Measurements from ENCODE around the gene ATP8A2.
"Not testable (repeated sequence)": the region's sequence is repeated elsewhere in the genome, so short reads cannot be mapped to it uniquely, and the experiment has no call there.

ATP8A2 gene

DNA sequence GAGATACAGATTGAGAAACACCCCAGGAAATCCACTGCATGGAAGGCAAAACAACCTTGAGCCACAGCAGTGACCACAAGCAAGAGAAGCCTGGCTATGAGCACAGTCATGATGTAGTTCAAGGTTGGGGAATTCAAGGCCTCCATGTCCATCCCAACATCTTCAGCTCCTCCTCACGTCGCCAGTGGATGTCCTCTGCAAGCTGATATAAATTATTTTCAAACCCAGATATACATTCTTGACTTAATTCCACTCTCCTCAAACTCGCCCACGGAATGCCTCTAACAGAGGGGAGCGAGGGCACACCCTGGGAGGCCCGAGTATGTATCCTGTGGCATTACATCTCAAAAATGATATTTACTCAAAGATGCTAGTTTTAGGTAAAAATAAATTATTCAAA is 574.5 kb downstream of the ATP8A2 start:
- Histone ChIP-seq H3K36me3 (ENCODE audit: control insufficient read depth in 2 of 2, insufficient read depth in 2 of 2, low read length in 2 of 2) (no peaks in the 10 kb centered on the region), H3K27me3 (ENCODE audit: control insufficient read depth in 1 of 2, insufficient read depth in 2 of 2, low read length in 2 of 2) (no peaks in the 10 kb centered on the region), H3K9me3 (ENCODE audit: control insufficient read depth in 2 of 2, low read length in 2 of 2) (no peaks in the 10 kb centered on the region), H3K4me1 (ENCODE audit: control insufficient read depth, insufficient read depth, low read length) (peaks cover 7% of the 10 kb centered on the region), H3K4me3 (ENCODE audit: low read length in 2 of 2) (no peak overlapping the region), H3K9ac (ENCODE audit: low read length in 2 of 2) (no peak overlapping the region), H3K27ac (ENCODE audit: low read length) (no peak overlapping the region)

- H3K9me3 ChIP-seq (ENCODE audit: control insufficient read depth in 2 of 2, low read length in 2 of 2), result no peaks in the 10 kb centered on the region
- H3K36me3 ChIP-seq (ENCODE audit: control insufficient read depth in 2 of 2, insufficient read depth in 2 of 2, low read length in 2 of 2), result no peaks in the 10 kb centered on the region
- no peak overlapping the region for H3K9ac ChIP-seq (ENCODE audit: low read length in 2 of 2)
- H3K4me3 ChIP-seq (ENCODE audit: low read length in 2 of 2), result no peak overlapping the region
- peaks cover 7% of the 10 kb centered on the region for H3K4me1 ChIP-seq (ENCODE audit: control insufficient read depth, insufficient read depth, low read length)
- H3K27ac ChIP-seq (ENCODE audit: low read length), result no peak overlapping the region
- H3K27me3 ChIP-seq (ENCODE audit: control insufficient read depth in 1 of 2, insufficient read depth in 2 of 2, low read length in 2 of 2), result no peaks in the 10 kb centered on the region
Measured at GRCh38 chr13:25948910-25949309, 577.1 kb downstream of the ATP8A2 start.

DNA sequence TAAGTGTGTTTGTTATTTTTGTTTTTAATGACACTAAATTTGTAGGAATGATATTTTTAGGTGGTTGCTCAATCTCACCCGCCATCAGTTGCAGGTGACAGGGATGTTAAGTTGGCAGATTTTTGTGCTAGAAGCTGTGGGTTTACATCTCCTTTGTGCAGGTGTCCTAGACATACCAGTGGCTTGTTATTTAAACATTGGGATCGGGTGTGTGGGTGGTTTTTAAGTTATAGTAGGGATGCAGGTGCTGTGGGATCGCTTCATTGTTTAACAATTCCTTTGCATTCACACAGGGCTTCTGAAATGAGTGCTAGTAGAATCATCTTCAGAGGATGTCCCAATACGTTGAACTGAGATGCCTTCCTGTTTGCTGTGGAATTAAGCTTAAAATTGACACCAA is 580.1 kb downstream of the ATP8A2 start:
- H3K4me1 ChIP-seq (ENCODE audit: control insufficient read depth, insufficient read depth, low read length), result no peaks in the 10 kb centered on the region

DNA sequence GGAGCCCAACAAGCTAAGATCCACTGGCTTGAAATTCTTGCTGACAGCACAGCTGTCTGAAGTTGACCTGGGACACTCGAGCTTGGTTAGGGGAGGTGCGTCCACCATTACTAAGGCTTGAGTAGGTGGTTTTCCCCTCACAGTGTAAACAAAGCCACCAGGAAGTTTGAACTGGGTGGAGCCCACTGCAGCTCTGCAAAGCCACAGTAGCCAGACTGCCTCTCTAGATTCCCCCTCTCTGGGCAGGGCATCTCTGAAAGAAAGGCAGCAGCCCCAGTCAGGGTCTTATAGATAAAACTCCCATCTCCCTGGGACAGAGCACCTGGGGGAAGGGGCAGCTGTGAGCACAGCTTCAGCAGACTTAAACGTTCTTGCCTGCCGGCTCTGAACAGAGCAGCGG is 582.3 kb downstream of the ATP8A2 start:
- H3K4me3 ChIP-seq (ENCODE audit: low read length in 2 of 2); H3K27me3 ChIP-seq (ENCODE audit: control insufficient read depth in 1 of 2, insufficient read depth in 2 of 2, low read length in 2 of 2); H3K36me3 ChIP-seq (ENCODE audit: control insufficient read depth in 2 of 2, insufficient read depth in 2 of 2, low read length in 2 of 2); H3K9ac ChIP-seq (ENCODE audit: low read length in 2 of 2); H3K4me1 ChIP-seq (ENCODE audit: control insufficient read depth, insufficient read depth, low read length); H3K9me3 ChIP-seq (ENCODE audit: control insufficient read depth in 2 of 2, low read length in 2 of 2); H3K27ac ChIP-seq (ENCODE audit: low read length): not testable (repeated sequence)

More for the DNA sequence above, 580.1 kb downstream of the ATP8A2 start:
- no peaks in the 10 kb centered on the region for H3K27me3 ChIP-seq (ENCODE audit: control insufficient read depth in 1 of 2, insufficient read depth in 2 of 2, low read length in 2 of 2)
- H3K9ac ChIP-seq (ENCODE audit: low read length in 2 of 2), result no peak overlapping the region
- H3K27ac ChIP-seq (ENCODE audit: low read length), result no peak overlapping the region
- no peaks in the 10 kb centered on the region for H3K36me3 ChIP-seq (ENCODE audit: control insufficient read depth in 2 of 2, insufficient read depth in 2 of 2, low read length in 2 of 2)
- H3K4me3 ChIP-seq (ENCODE audit: low read length in 2 of 2), result no peak overlapping the region
- no peaks in the 10 kb centered on the region for H3K9me3 ChIP-seq (ENCODE audit: control insufficient read depth in 2 of 2, low read length in 2 of 2)

DNA sequence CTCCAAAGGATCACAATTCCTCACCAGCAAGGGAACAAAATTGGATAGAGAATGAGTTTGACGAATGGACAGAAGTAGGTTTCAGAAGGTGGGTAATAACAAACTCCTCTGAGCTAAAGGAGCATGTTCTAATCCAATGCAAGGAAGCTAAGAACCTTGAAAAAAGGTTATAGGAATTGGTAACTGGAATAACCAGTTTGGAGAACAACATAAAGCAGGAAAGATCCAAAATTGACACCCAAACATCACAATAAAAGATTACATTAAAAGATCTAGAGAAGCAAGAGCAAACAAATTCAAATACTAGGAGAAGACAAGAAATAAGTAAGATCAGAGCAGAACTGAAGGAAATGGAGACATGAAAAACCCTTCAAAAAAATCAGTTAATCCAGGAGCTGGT is 583.2 kb downstream of the ATP8A2 start:
- not testable (repeated sequence) for H3K27me3 ChIP-seq (ENCODE audit: control insufficient read depth in 1 of 2, insufficient read depth in 2 of 2, low read length in 2 of 2); H3K9me3 ChIP-seq (ENCODE audit: control insufficient read depth in 2 of 2, low read length in 2 of 2); H3K4me1 ChIP-seq (ENCODE audit: control insufficient read depth, insufficient read depth, low read length); H3K4me3 ChIP-seq (ENCODE audit: low read length in 2 of 2); H3K36me3 ChIP-seq (ENCODE audit: control insufficient read depth in 2 of 2, insufficient read depth in 2 of 2, low read length in 2 of 2); H3K9ac ChIP-seq (ENCODE audit: low read length in 2 of 2); H3K27ac ChIP-seq (ENCODE audit: low read length)

DNA sequence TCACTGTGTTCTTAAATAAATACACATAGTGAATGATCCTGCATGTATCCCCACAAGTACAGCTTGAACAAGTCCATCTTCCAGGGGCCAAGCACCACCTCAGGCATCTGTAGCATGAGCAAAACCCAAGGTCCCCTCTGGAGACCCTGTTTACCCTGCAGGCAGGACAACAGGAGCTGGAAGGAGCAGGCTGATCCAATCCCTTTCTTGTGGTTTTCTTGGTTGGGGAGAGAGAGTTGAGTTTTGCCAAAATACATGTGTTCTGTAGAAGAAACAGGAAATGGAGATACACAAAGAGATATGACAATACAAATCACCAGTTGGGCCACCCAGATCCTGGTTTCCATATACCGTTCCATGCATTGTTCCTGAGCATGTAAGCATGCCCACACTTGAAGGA is 587.2 kb downstream of the ATP8A2 start:
- Histone ChIP-seq H3K4me3 (ENCODE audit: low read length in 2 of 2) (no peak overlapping the region), H3K4me1 (ENCODE audit: control insufficient read depth, insufficient read depth, low read length) (no peaks in the 10 kb centered on the region), H3K27ac (ENCODE audit: low read length) (no peak overlapping the region), H3K27me3 (ENCODE audit: control insufficient read depth in 1 of 2, insufficient read depth in 2 of 2, low read length in 2 of 2) (no peaks in the 10 kb centered on the region), H3K9ac (ENCODE audit: low read length in 2 of 2) (no peak overlapping the region), H3K36me3 (ENCODE audit: control insufficient read depth in 2 of 2, insufficient read depth in 2 of 2, low read length in 2 of 2) (no peaks in the 10 kb centered on the region), H3K9me3 (ENCODE audit: control insufficient read depth in 2 of 2, low read length in 2 of 2) (no peaks in the 10 kb centered on the region)

- Histone ChIP-seq H3K36me3 (ENCODE audit: control insufficient read depth in 2 of 2, insufficient read depth in 2 of 2, low read length in 2 of 2) (no peaks in the 10 kb centered on the region), H3K9me3 (ENCODE audit: control insufficient read depth in 2 of 2, low read length in 2 of 2) (no peaks in the 10 kb centered on the region), H3K9ac (ENCODE audit: low read length in 2 of 2) (no peak overlapping the region), H3K4me3 (ENCODE audit: low read length in 2 of 2) (no peak overlapping the region), H3K4me1 (ENCODE audit: control insufficient read depth, insufficient read depth, low read length) (no peaks in the 10 kb centered on the region), H3K27ac (ENCODE audit: low read length) (no peak overlapping the region), H3K27me3 (ENCODE audit: control insufficient read depth in 1 of 2, insufficient read depth in 2 of 2, low read length in 2 of 2) (no peaks in the 10 kb centered on the region)
Measured at GRCh38 chr13:25961294-25961693, 589.5 kb downstream of the ATP8A2 start.

- Histone ChIP-seq H3K9me3 (ENCODE audit: control insufficient read depth in 2 of 2, low read length in 2 of 2) (no peaks in the 10 kb centered on the region), H3K4me3 (ENCODE audit: low read length in 2 of 2) (no peak overlapping the region), H3K36me3 (ENCODE audit: control insufficient read depth in 2 of 2, insufficient read depth in 2 of 2, low read length in 2 of 2) (no peaks in the 10 kb centered on the region), H3K9ac (ENCODE audit: low read length in 2 of 2) (no peak overlapping the region), H3K27me3 (ENCODE audit: control insufficient read depth in 1 of 2, insufficient read depth in 2 of 2, low read length in 2 of 2) (no peaks in the 10 kb centered on the region), H3K27ac (ENCODE audit: low read length) (no peak overlapping the region), H3K4me1 (ENCODE audit: control insufficient read depth, insufficient read depth, low read length) (no peaks in the 10 kb centered on the region)
Measured at GRCh38 chr13:25963674-25964073, 591.9 kb downstream of the ATP8A2 start.

DNA sequence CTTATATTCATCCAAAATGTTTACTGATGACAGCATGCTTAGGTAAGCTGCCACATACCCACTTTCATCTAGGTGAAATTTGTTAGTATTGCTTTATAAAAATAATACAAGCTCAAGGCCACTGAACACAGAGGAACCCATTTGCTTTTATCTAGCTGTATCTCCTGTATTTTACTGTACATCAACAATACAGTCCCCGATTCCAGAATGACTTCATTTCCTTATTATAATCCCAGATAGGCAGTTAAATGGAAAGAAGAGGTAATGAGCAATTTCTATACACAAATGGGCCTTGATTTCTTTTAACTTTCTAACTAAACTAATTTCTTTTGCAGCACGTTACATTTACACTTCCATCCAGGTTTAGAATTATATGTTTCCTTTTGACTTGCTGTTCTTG is 593.8 kb downstream of the ATP8A2 start:
- no peaks in the 10 kb centered on the region for H3K36me3 ChIP-seq (ENCODE audit: control insufficient read depth in 2 of 2, insufficient read depth in 2 of 2, low read length in 2 of 2)
- no peaks in the 10 kb centered on the region for H3K27me3 ChIP-seq (ENCODE audit: control insufficient read depth in 1 of 2, insufficient read depth in 2 of 2, low read length in 2 of 2)
- no peak overlapping the region for H3K9ac ChIP-seq (ENCODE audit: low read length in 2 of 2)
- no peak overlapping the region for H3K4me3 ChIP-seq (ENCODE audit: low read length in 2 of 2)
- H3K27ac ChIP-seq (ENCODE audit: low read length), result no peak overlapping the region
- H3K4me1 ChIP-seq (ENCODE audit: control insufficient read depth, insufficient read depth, low read length), result no peaks in the 10 kb centered on the region
- H3K9me3 ChIP-seq (ENCODE audit: control insufficient read depth in 2 of 2, low read length in 2 of 2), result no peaks in the 10 kb centered on the region

DNA sequence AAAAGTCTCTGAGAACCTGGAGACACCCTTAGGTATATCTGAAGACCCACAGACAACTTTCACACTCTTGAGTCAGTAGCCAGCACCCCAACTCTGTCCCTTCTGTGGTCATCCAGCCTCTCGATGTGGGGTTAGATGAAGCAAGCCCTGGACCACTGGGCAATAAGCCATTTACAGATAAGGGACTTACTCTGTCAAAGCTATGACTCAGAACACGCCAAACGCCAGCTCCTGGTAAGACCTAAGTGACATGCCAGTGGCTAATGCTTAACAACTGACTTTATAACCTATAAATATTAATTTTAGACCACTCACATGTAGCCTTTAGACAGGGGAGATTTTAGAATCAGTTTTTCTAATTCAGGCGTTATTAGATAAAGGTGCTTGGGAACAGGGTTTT is 594.3 kb downstream of the ATP8A2 start:
- H3K36me3 ChIP-seq (ENCODE audit: control insufficient read depth in 2 of 2, insufficient read depth in 2 of 2, low read length in 2 of 2), result no peaks in the 10 kb centered on the region
- H3K27ac ChIP-seq (ENCODE audit: low read length), result no peak overlapping the region
- H3K9me3 ChIP-seq (ENCODE audit: control insufficient read depth in 2 of 2, low read length in 2 of 2), result no peaks in the 10 kb centered on the region
- no peak overlapping the region for H3K4me3 ChIP-seq (ENCODE audit: low read length in 2 of 2)
- no peaks in the 10 kb centered on the region for H3K4me1 ChIP-seq (ENCODE audit: control insufficient read depth, insufficient read depth, low read length)
- H3K9ac ChIP-seq (ENCODE audit: low read length in 2 of 2), result no peak overlapping the region
- H3K27me3 ChIP-seq (ENCODE audit: control insufficient read depth in 1 of 2, insufficient read depth in 2 of 2, low read length in 2 of 2), result no peaks in the 10 kb centered on the region

DNA sequence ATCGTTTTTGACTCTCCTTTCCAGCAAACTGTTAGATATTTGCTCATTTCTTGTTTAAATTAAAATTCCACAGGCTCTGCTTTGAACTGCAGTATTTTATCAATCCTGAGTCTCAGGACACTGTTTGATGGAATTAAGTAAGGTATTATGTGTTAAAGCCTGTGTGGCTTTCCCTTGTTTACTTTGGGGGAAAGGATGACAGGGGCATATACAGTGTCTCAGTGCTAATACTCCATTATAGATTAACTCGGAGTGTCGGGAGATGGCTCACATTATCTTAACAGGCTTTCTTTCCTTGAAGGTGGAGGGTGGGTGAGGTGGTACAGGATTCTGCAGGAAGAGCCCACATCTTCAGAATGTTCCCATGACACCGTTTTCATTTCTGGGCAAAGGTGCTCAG is 595.4 kb downstream of the ATP8A2 start:
- Histone ChIP-seq H3K9me3 (ENCODE audit: control insufficient read depth in 2 of 2, low read length in 2 of 2) (no peaks in the 10 kb centered on the region), H3K4me3 (ENCODE audit: low read length in 2 of 2) (no peak overlapping the region), H3K27ac (ENCODE audit: low read length) (no peak overlapping the region), H3K27me3 (ENCODE audit: control insufficient read depth in 1 of 2, insufficient read depth in 2 of 2, low read length in 2 of 2) (no peaks in the 10 kb centered on the region), H3K4me1 (ENCODE audit: control insufficient read depth, insufficient read depth, low read length) (no peaks in the 10 kb centered on the region), H3K9ac (ENCODE audit: low read length in 2 of 2) (no peak overlapping the region), H3K36me3 (ENCODE audit: control insufficient read depth in 2 of 2, insufficient read depth in 2 of 2, low read length in 2 of 2) (no peaks in the 10 kb centered on the region)

GRCh38 chr13:25971047-25971446 is 599.3 kb downstream of the ATP8A2 start:
- H3K27ac ChIP-seq (ENCODE audit: low read length), result no peak overlapping the region
- no peaks in the 10 kb centered on the region for H3K4me1 ChIP-seq (ENCODE audit: control insufficient read depth, insufficient read depth, low read length)
- no peak overlapping the region for H3K9ac ChIP-seq (ENCODE audit: low read length in 2 of 2)
- no peak overlapping the region for H3K4me3 ChIP-seq (ENCODE audit: low read length in 2 of 2)
- no peaks in the 10 kb centered on the region for H3K36me3 ChIP-seq (ENCODE audit: control insufficient read depth in 2 of 2, insufficient read depth in 2 of 2, low read length in 2 of 2)
- peaks cover 0 to 4% of the 10 kb centered on the region in 2 donors for H3K27me3 ChIP-seq (ENCODE audit: control insufficient read depth in 1 of 2, insufficient read depth in 2 of 2, low read length in 2 of 2)
- H3K9me3 ChIP-seq (ENCODE audit: control insufficient read depth in 2 of 2, low read length in 2 of 2), result no peaks in the 10 kb centered on the region
